ENCODE measurements around the gene YPEL2. TPM values are rescaled to one million over a fixed set of nuclear protein-coding genes. Genes with fewer than 3 reads are reported as not detected.

The YPEL2 gene
- total RNA-seq, 1 experiment from 2014 or later, result 4.7 TPM

GRCh38 chr17:59397316-59398073, 66.0 kb downstream of the YPEL2 start:
- Histone ChIP-seq H3K79me2 (ENCODE audit: insufficient read depth, low read length) (no peaks in the 10 kb centered on the region), H3K9me3 (ENCODE audit: control insufficient read depth in 1 of 2, insufficient read depth in 1 of 2, low read depth in 1 of 2, low read length in 2 of 2) (no peaks in the 10 kb centered on the region), H3K9ac (ENCODE audit: low read length) (no peak overlapping the region), H3K4me3 (replicated peaks in 1 of 2; ENCODE audit: low read depth in 1 of 2, low read length in 2 of 2) (no peak overlapping the region), H3K27me3 (ENCODE audit: insufficient read depth, low read length) (no peaks in the 10 kb centered on the region), H4K20me1 (ENCODE audit: insufficient read depth) (no peaks in the 10 kb centered on the region), H3K36me3 (ENCODE audit: control insufficient read depth in 1 of 2, insufficient read depth in 2 of 2, low read length in 2 of 2) (no peaks in the 10 kb centered on the region), H3K4me2 (ENCODE audit: low read length) (no peak overlapping the region), H3K4me1 (ENCODE audit: control insufficient read depth in 1 of 2, insufficient read depth in 2 of 2, low read length in 2 of 2) (no peaks in the 10 kb centered on the region), H3K27ac (ENCODE audit: low read depth, low read length) (no peak overlapping the region), H2AFZ (ENCODE audit: low read depth, low read length, poor library complexity, severe bottlenecking) (no peak overlapping the region), H3K9me2 (ENCODE audit: insufficient read depth) (no peaks in the 10 kb centered on the region)
- CTCF ChIA-PET, result no interaction called here
- intact Hi-C loops (cut with micrococcal nuclease), result no loop called here
- TF ChIP-seq CTCF (IDR thresholded peaks at IDR 0.05 in 2 of 3, conservative IDR thresholded peaks at IDR 0.05 in 1 of 3; ENCODE audit: borderline replicate concordance in 1 of 3, insufficient read depth in 1 of 3, low read depth in 2 of 3, low read length in 2 of 3), result no peak
- TF ChIP-seq ELF1 (IDR thresholded peaks at IDR 0.05; ENCODE audit: borderline replicate concordance, low read depth), result no peak
- no peak for TF ChIP-seq ZNF274 (IDR thresholded peaks at IDR 0.05; ENCODE audit: low read depth, low read length)
- TF ChIP-seq TCF7L2 (IDR thresholded peaks at IDR 0.05; ENCODE audit: borderline replicate concordance, extremely low read depth, insufficient read depth, insufficient read length), result no peak
- TF ChIP-seq FOSL1 (IDR thresholded peaks at IDR 0.05; ENCODE audit: low read depth), result no peak
- TF ChIP-seq JUND (IDR thresholded peaks at IDR 0.05), result no peak
- TF ChIP-seq CEBPB (IDR thresholded peaks at IDR 0.05; ENCODE audit: low read depth), result no peak
- TF ChIP-seq MAX (IDR thresholded peaks at IDR 0.05), result no peak
- no peak for TF ChIP-seq RAD21 (IDR thresholded peaks at IDR 0.05; ENCODE audit: low read depth)
- TF ChIP-seq SRF (IDR thresholded peaks at IDR 0.05; ENCODE audit: low read depth), result no peak
- TF ChIP-seq EZH2 (IDR thresholded peaks at IDR 0.05), result no peak
- ATAC-seq (no peak), DNase-seq (ENCODE audit: low read depth, low spot score) (no peak)
- POLR2A ChIA-PET, result no interaction called here
- RAD21 ChIA-PET (ENCODE audit: low non-redundant PET in 1 of 2, low total read pairs in 2 of 2, uncharacterized antibody in 2 of 2, unreplicated experiment in 2 of 2), result no interaction called here
- TSS peak; percentile 41 for BruUV-seq (replicated peaks)

Data from HCT116 (cell line).